ENCODE results near the gene ADAM17.

The ADAM17 gene

GRCh38 chr2:9483107-9483506 lies 72.5 kb downstream of the ADAM17 start:
- no peak for DNase-seq
- intact Hi-C loops (cut with DNase I): no loop called here

- intact Hi-C loops (cut with DNase I): no loop called here
- DNase-seq: no peak
Observed at GRCh38 chr2:9480157-9480556, 75.5 kb downstream of the ADAM17 start.

DNA sequence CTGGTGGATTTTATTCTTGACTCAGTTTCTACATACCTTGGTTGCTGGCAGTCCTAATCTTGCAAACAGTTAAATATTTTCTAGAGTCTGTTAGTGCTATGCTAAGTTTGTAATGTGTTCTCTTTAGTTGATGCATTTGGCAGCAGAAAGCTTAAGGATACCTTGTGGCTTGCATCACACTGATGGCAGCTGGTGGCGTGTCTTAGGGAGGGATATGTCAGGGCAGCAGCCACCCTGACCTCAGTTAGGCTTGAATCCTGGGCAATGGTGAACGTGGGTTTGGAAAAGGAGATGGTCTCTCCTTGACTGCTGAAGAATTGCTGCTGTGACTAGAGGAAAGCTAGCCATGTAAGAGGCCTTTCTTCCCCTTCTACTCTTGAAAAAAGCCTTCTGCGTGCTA lies 77.1 kb downstream of the ADAM17 start:
- intact Hi-C loops (cut with DNase I): loop anchor here (10.0 kb wide), 3 partner anchors 54 to 156 kb away; partner anchors contain the start of genes ADAM17, CPSF3, ITGB1BP1 and YWHAQ

GRCh38 chr2:9477914-9478313 lies 77.7 kb downstream of the ADAM17 start:
- intact Hi-C loops (cut with DNase I): loop anchor here (10.0 kb wide), 3 partner anchors 53 to 157 kb away; partner anchors contain the start of genes ADAM17, CPSF3, ITGB1BP1 and YWHAQ
- DNase-seq: peak in 2 of 42 donors; percentile 21 to 56

More for the DNA sequence above, 77.1 kb downstream of the ADAM17 start:
- no peak for DNase-seq

DNA sequence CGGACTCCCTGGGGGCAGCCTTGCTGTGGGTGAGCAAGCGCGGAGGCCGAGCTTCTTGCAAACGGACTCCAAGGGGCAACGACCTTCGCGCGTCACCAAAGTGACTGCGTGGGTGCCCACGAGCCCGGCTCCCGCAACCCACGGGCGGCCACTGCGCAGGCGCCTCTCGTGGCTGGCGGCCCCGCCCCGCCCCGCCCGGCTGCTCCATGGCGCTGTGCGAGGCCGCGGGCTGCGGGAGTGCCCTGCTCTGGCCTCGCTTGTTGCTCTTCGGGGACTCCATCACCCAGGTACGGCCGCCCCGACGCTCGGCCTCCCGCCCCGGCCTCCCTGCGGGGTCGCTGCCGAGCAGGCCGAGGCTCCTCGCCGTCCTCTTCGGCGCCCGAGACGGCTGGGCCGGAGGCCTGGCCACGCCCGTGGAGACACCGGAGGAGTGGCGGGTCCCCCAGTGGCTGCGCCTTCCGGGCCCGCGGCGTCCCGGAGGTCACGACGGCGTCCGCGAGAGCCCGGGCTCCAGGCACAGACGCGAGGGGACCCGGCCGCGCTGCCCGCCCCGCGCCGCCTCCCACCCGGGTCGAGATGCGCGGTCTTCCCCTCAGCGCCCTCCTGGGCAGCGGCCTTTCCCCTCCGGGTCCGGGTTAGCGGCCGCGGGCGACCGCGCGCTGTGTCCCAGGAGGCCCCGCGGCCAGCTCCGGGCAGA lies 81.1 kb downstream of the ADAM17 start, which contains the start of gene IAH1:
Gene IAH1 (plus strand): TSS at position 191 of the 697 bp plus-strand sequence. CDS start 16 bp downstream, at position 207.
- intact Hi-C loops (cut with DNase I): loop anchor here (10.0 kb wide), 3 partner anchors 50 to 160 kb away; partner anchors contain the start of genes ADAM17, CPSF3, ITGB1BP1 and YWHAQ
- peak; percentile 23 to 90 (median 78) for DNase-seq

DNA sequence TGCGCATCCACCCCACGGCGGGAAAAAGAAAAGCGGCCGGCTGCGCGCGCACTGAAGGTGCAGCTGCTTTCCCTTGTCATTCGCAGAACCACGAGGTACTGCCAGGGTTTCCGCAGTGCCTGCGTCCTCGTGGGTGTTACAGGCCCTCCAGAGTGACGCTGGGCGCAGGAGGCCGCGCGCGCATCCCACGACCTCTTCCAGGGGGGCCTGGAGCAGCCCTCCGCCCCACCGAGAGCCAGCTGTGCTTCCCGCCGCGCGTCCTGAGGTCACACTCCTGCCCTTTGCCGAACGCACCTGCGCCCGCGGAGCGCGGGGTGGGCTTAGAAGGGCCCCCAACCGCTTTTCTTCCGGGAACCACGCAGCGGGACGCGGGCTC lies 81.7 kb downstream of the ADAM17 start:
- intact Hi-C loops (cut with DNase I): loop anchor here (10.0 kb wide), 3 partner anchors 49 to 161 kb away; partner anchors contain the start of genes ADAM17, CPSF3, ITGB1BP1 and YWHAQ
- peak; percentile 56 to 90 (median 76) for DNase-seq

GRCh38 chr2:9473308-9473984 lies 82.2 kb downstream of the ADAM17 start:
- intact Hi-C loops (cut with DNase I): loop anchor here (10.0 kb wide), 3 partner anchors 49 to 161 kb away; partner anchors contain the start of genes ADAM17, CPSF3, ITGB1BP1 and YWHAQ
- DNase-seq: peak in 13 of 42 donors; percentile 9 to 50 (median 22)

- DNase-seq: no peak
- intact Hi-C loops (cut with DNase I): loop anchor here (10.0 kb wide), 3 partner anchors 48 to 162 kb away; partner anchors contain the start of genes ADAM17, CPSF3, ITGB1BP1 and YWHAQ
Observed at GRCh38 chr2:9472511-9472910, 83.1 kb downstream of the ADAM17 start.

DNA sequence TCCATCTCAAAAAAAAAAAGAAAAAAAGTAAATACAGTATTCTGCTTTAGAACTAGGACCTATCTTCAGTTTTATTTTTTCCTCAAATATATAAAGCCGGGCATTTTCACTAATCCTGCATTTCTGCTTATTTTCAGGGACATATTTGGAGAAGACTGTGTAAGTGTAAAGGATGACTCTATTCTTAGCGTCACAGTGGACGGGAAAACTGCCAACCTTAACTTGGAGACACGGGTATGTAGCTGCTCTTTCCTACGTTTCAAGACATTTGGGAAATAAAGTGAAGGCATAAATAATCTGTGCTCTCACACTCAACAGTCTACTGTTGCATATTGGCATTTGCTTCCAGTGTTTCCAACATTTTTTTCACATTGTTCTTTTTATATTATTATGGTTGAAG lies 84.4 kb downstream of the ADAM17 start:
- DNase-seq: no peak
- intact Hi-C loops (cut with DNase I): loop anchor here (10.0 kb wide), 3 partner anchors 46 to 164 kb away; partner anchors contain the start of genes ADAM17, CPSF3, ITGB1BP1 and YWHAQ

GRCh38 chr2:9467687-9468086 lies 87.9 kb downstream of the ADAM17 start:
- DNase-seq: no peak
- intact Hi-C loops (cut with DNase I): no loop called here

DNA sequence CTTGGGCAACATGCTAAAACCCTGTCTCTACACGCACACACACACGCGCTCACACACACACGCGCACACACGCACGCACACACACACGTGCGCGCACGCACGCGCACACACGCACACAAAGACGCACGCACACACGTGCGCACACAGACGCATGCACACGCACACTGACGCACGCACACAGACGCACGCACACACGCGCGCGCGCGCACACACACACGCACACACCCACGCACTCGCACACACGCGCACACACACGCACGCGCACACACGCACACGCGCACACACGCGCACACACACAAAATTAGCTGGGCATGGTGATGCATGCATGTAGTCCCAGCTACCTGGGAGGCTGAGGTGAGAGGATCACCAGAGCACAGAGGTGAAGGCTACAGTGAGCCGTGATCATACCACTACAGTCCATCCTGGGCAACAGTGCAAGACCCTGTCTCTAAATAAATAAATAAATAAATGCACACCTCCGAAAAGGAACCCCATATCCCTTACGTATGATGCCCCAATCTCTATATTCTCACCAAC lies 89.4 kb downstream of the ADAM17 start:
- intact Hi-C loops (cut with DNase I): no loop called here
- DNase-seq: no peak

GRCh38 chr2:9465170-9465569 lies 90.5 kb downstream of the ADAM17 start:
- intact Hi-C loops (cut with DNase I): no loop called here
- DNase-seq: no peak

DNA sequence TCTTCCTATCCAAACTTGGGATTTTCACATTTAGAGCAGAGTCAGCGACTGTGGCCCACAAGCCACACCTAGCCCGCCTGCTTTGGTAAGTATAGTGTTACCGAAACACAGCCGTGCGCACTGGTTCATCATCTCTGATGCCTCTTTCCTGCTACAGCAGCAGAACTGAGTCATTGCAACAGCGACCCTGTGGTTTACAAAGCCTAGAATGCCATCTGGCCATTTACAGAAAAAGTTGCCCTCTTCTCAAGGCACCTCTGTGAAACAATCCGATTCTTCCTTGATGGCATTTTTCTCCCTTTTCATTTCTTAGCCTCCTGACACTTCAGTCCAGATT lies 92.0 kb downstream of the ADAM17 start:
- DNase-seq: no peak
- intact Hi-C loops (cut with DNase I): no loop called here

GRCh38 chr2:9462886-9463697 lies 92.5 kb downstream of the ADAM17 start:
- intact Hi-C loops (cut with DNase I): no loop called here
- DNase-seq: peak in 1 of 42 donors; percentile 13

- peak in 2 of 42 donors; percentile 10 to 28 for DNase-seq
- intact Hi-C loops (cut with DNase I): no loop called here
Observed at GRCh38 chr2:9462313-9462712, 93.3 kb downstream of the ADAM17 start.

DNA sequence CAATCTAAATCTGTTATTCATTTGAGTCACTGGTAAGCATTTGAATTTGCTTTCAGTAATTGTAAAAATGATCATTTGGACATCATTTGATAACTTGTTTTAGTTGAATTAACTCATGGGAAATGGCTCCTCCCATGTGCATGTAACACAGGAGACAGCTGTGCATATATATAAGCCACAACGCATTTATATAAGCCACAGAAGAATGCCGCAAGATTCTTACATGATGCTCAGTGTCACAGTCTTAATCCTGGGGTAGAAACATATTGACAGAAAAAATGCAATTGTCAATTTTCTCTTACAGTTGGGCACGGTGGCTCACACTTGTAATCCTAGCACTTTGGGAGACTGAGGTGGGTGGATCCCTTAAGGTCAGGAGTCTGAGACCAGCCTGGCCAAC lies 94.6 kb downstream of the ADAM17 start:
- intact Hi-C loops (cut with DNase I): no loop called here
- DNase-seq: no peak

DNA sequence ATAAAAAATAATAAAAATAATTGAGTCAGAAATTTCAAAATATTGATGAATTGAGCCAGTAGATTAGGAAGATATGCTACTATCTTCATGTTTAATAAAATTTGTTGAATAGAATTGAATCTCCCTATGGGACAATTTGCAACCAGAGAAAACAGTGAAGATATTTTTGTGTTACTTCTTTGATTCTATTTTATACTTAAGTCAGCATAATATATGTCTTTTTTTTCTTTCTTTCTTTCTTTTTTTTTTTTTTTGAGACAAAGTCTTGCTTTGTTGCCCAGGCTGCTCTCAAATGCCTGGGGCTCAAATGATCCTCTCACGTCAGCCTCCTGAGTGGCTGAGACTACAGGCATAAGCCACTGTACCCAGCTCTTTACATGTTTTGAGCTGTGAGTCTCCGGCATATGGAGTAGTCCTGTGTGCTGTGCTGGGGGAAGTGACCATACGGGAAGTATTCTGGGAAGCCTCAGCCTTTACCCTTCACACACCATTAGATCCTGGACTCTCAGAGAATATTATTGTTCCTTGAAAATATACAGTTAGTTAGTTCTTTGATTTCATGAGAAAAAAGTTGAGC lies 95.1 kb downstream of the ADAM17 start:
- intact Hi-C loops (cut with DNase I): no loop called here

DNA sequence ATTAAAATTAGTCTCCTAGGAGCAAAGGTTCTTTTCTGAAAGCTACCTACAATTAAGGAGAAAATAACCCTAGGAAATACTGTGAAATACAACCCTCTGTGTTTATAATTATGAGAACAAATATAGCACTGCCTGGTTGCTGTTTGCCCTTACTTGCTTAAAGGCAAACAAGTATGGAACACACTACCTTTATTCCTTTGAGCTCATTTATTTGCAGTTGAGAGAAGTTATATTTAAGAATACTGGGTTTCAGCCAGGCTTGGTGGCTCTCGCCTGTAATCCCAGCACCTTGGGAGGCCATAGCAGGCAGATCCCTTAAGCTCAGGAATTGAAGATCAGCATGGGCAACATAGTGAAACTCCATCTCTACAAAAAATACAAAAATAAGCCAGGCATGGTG lies 104.4 kb downstream of the ADAM17 start:
- intact Hi-C loops (cut with DNase I): no loop called here
- DNase-seq: no peak

More for the DNA sequence above, 95.1 kb downstream of the ADAM17 start:
- no peak for DNase-seq

GRCh38 chr2:9445089-9445488 lies 110.5 kb downstream of the ADAM17 start:
- intact Hi-C loops (cut with DNase I): no loop called here
- DNase-seq: no peak
